Raji (cell line): ENCODE results near the gene TTLL3.

Source experiments
- POLR2A ChIP-seq: IDR thresholded peaks from 2 replicates; pipeline ENCODE4 v1.6.1; 2011; ENCODE audit warnings: low read depth, low read length, control low read depth; ENCODE audit not compliant: insufficient read depth

TTLL3 gene

DNA sequence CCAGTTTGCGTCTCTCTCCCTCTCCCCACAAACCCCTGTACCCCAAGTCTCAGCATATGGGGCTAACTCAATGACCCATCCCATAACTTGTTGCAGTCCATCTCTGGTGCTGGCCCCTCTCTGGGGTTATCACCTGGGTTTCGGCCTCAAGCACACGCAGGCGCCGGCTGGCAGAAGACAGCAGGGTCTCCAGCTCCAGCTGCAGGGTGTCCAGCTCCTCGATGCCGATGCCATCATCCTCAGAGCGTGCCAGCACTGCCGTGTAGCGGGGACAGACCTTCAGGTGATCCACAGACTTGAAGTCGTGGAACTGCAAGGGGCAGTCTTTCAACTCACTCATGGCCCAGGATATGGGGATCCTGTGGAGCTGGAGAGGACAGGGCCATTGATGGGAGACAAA lies 18.9 kb upstream of the TTLL3 start:
- TF ChIP-seq POLR2A, result 0 out of 2 replicates have a peak, but pooled peaks have one; percentile 11

DNA sequence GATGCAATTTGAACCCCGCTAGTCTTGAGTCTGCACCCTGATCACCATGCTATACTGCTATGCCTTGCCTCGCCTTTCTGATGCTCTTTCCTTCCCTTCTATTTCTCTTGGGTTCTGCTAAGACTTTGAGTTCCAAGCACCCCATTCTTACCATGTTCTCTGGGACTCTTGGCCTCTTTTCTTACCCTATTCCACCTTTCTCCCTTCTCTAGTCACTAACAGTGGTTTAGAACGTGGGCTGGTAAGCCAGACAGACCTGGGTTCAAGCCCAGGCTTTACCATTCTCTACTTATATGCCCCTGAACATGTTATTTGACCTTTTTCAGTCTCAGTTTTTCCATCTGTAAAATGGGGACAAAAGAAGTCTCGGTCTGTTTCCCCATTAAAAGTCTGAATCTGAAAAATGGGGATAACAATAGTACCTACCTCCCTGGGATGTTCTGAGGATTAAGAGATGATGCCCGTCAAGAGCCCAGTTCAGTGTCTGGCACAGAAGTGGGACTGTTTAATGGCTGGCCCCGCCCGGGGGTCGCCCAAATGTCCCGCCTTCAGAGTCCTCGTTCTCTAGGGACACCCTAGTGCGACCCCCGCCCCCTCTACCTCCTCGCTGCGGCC lies 18.2 kb upstream of the TTLL3 start:
- peak; percentile 41; the same call in 1 of the 2 replicates for TF ChIP-seq POLR2A

DNA sequence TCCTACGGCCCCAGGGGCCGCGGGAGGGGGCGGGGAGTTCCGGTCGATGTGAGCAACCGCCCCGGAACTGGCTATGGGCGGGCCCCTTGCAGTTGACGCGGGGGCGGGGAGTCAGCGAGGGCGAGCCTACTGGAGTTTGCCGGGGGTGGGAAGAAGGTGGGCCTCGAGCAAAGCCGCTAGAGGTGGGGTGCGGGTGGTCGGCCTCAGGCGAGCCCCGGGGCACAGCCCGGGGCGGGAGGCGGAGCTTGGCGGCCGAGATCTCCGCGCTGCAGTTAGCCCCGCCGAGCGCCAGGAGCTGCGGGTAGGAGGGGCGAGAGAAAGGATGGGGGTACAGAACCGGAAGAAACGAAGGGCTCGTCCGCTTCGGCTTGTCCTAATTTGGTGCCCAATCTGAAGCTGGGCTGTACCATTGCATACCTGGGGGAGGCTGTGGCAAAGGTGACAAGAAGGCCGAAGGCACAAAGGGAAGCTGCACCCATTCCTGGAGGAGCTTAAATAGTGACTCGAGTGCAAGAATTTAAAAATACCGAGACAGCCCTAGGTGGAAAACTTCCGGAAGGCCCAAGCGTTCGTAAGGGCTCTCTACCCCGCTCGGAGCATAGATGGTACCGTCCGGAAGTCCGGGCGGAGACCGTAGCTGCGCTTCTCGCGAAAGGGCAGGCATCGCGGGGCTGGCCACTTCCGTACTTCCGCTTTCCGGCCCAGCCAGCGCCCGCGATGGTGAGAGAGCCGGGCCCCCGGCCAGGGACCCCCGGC lies 17.5 kb upstream of the TTLL3 start, which contains the start of the genes ARPC4 and TADA3:
ARPC4 (plus strand) TSS at position 678 of the 756 bp plus-strand sequence; CDS start at position 718, 40 bp downstream.
TADA3 (minus strand) TSS at position 69 of the 756 bp plus-strand sequence. CDS start 1,007 bp downstream, outside the sequence.
- peak; percentile 70 for TF ChIP-seq POLR2A

DNA sequence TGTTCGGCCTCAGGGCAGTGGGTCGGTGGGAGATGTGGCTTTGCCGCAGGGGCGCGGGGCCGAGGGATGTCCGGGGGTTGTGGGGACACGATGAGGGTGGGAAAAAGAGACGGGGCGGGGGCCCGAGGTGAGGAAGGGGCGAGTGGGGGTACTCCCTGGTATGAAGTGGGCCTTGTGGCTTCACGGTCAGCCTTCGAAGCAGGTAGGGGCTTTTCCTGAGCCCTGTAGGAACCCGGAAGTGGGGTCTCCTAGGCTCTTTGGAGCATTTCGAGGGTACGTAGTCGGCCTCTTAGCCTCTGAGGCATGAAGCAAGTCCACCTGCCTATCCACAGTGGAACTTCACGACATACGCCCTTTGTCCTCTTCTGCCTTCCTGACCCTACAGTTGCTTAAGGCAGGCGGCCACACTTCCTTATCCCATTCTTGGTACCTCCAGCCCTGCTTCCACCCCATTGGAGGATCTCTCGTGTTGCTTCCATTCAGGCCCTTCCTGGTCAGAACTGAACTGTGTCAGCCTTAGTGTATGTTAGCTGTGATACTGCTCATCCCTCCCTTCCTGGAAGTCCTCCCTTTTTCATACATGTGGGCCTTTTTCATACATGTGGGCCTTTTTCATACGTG lies 16.8 kb upstream of the TTLL3 start:
- TF ChIP-seq POLR2A, result no peak; the same call in 1 of the 2 replicates

DNA sequence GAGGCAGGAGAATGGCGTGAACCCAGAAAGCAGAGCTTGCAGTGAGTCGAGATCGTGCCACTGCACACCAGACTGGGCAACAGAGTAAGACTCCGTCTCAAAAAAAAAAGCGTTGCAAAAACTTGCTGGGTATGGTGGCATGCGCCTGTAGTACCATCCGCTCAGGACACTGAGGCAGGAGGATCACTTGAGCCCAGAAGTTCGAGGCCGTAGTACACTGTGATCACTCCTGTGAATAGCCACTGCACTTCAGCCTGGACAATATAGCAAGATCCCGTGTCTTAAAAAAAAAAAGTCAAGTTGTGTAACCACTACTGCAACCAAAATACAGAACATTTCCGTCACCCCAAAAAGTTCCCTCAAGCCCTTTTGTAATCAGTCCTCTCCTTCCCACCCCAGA lies 15.7 kb upstream of the TTLL3 start:
- no peak for TF ChIP-seq POLR2A

DNA sequence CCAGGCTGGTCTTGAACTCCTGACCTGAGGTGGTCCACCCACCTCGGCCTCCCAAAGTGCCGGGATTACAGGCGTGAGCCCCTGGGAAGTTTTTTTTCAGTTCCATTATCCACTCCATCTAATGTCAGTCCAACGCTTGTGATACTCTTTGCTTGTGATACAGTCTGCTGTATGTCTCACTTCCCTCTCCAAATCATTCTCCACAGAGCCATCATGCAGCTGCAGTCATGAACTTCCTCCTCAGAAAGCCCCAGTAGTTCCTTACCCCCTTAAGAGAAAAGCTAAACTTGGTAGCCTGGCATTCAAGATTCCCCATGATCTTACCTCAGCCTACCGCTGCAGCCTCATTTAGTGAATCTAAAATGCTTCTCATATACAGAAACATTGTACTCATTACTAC lies 14.9 kb upstream of the TTLL3 start:
- no peak for TF ChIP-seq POLR2A

DNA sequence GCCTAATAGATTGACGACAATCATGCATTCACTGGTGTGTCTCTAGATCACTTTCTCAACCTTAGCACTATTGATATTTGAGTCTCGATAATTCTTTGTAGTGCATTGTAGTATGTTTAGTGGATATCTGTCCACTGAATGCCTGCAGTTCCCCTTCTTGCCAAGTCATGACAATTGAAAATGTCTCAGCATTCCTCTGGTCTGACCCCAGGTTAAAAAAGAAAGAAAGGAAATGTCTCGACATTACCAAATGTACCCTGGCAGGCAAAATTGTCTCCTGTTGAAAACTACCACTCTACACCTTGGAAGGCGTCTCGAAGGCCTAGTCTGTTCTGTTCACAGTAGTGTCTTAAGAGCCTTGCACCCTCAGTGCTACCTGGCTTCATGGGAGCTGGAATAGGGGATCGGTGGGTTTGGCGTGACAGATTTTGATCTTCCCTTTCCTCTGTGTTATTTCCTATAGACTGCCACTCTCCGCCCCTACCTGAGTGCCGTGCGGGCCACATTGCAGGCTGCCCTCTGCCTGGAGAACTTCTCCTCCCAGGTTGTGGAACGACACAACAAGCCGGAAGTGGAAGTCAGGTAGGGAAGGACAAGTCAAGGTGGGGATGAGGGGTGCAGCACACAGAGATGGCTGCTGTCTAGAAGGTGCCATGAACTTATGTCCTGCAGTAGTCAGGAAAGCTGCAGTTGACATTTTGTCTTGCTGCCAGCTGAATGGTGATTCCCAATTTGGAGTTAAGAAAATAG lies 12.7 kb upstream of the TTLL3 start:
- no peak for TF ChIP-seq POLR2A

DNA sequence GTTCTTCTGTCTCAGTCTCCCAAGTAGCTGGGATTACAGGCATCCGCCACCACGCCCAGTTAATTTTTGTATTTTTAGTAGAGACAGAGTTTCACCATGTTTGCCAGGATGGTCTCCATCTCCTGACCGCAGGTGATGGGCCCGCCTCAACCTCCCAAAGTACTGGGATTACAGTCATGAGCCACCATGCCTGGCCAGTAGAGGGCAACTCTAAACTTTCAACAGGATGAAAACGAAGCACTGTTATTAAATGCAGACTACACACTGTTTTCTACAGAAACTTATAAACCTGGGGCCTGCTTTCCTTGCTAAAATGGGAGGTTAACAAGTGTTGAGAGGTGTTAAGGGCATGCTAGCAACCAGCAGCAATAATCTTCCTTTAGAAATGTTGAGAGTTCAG lies 9.5 kb upstream of the TTLL3 start:
- no peak for TF ChIP-seq POLR2A

DNA sequence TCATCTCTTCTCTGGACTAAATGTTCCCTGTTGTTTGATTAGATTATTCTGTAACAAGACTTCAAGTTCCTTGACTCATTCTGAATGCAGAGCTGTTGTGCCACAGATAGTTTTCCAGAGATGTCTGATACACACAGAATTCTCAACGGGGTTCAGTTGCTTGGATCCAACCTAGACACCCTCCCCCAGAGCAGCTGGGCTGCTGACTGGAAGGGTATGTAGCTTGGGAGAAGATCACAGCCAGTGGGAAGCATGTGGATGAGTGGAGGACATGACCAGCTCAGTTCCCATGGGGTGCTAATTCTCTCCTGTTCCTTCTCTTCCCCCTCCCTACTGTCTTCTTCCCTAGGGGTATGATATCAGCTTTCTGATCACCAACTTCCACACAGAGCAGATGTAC lies 6.6 kb upstream of the TTLL3 start:
- no peak for TF ChIP-seq POLR2A

DNA sequence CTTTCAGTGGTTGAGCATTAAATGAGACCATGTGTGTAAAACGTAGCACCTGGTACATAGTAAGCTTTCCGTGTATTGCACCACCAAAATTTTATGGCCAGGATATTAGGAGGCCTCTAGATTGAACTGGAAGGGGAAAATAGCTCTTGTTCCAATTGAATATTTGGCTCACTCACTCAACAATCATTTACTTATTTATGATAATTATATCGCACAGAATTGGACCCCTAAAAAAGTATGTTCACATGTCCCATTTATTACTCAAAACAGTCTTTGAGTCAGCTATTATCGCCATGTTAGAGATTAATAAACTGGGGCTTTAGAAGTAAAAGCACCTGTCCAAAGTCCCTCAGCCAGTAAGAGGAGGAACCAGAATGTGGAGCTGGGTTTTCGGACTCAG lies 5.1 kb upstream of the TTLL3 start:
- no peak for TF ChIP-seq POLR2A

DNA sequence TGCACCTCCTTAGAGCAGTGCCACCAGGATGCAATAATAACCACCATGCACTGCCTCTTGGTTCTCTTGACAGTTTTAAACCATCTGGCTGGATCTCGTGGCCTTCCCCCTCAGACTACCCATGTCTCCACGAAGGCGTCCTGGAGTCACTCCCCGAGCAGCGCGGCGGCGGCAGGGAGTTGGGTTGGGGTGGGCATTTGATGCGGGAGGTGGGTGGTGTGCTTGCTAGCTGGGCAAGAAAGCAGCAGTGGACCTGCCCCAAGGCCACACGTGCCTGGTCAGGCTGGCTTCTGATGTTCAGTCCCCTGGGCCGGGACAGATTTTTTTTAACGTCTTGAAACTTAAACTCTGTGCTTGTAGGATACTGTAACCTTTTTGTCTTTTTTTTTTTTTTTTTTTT lies 3.9 kb upstream of the TTLL3 start:
- TF ChIP-seq POLR2A, result no peak

DNA sequence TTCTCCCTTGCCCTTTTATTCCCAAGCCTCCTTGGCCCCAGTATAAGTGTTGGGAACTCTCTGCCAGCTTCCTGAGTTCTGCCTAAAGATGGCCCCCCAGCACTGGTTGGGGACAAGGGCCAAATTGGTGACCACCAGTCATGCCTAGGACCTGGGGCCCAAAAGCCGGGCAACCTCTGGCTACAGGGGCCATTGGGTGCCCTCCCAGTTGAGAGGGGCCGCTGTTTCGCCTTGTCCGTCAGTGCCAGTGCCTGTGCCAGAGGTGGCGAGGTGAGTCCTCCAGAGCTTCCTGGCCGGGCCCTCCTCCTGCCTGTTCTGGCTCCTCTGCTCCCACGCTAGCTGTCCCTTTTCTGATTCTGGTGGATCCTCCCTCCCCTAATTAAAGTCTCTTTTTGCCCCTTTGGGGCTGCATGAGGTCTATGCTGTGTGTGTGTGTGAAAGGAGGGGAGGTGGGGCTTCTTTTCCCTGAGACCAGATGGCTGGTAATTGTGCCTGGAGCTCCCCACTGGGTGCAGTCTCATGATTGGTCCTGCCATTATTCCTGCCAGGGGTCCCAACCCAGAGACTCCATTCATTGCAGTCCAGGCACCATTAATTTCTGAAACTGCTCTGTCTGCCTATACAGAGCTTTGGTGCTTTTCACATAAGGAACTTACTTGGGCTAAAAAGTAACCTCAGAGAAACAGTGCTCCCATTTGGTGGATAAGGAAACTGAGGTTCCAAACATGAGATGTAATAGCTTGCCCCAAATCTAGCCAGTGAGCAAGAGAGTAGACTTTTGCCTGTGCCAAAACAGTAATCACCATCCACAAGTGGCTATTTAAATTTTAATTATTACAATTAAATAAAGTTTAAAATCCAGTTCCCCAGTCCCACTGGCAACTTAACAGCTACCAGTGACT lies 3.1 kb upstream of the TTLL3 start:
- TF ChIP-seq POLR2A, result no peak

DNA sequence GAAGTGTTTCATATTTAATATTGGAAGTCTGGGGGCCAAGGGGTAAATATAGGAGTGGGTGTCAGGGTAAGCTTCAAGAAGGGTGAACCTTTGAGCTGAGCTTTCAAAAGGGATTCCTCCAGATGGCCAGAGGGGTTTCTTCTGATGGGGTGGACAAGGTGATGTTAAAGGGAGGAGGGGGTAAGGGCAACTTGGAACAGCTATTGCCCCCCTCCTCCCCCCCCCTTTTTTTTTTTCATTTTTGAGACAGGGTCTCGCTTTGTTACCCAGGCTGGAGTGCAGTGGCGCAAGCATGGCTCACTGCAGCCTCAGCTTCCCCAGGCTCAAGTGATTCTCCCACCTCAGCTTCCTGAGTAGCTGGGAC lies 2.1 kb upstream of the TTLL3 start:
- no peak for TF ChIP-seq POLR2A

DNA sequence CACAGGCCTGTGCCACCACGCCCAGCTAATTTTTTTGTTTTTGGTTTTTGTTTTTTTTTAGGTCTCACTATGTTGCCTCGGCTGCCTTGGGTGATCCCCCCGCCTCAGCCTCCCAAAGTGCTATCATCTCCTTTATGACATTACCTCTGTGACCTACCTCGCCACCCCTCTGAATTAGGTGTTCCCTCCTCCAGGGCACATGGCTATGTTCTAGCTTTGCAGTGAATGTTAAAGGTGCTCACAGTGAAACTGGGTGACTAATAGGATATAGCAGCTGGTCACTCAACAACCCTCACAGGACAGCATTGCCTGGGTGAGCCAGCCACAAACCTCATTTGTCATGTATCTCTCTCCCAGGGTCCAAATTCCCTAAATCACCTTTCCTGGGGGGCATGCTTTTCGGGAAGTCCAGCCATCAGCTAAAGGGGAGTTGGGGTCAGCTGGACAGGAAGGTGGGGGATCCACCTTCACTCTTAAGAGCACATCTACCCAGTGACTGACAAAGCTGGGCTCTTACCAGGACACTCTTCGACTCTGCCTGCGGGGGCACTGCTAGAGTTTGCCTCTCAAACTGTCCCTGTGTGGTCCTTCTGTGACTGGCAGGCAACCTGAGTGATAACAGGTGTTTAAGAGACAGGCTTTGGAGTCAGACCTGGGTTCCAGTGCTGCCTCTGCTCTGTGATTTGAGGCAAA lies 1.6 kb upstream of the TTLL3 start:
- no peak for TF ChIP-seq POLR2A
